Measurements from ENCODE around the gene SLITRK6.
"Not testable (repeated sequence)": the region's sequence is repeated elsewhere in the genome, so short reads cannot be mapped to it uniquely, and the experiment has no call there.

Gene SLITRK6, protein sequence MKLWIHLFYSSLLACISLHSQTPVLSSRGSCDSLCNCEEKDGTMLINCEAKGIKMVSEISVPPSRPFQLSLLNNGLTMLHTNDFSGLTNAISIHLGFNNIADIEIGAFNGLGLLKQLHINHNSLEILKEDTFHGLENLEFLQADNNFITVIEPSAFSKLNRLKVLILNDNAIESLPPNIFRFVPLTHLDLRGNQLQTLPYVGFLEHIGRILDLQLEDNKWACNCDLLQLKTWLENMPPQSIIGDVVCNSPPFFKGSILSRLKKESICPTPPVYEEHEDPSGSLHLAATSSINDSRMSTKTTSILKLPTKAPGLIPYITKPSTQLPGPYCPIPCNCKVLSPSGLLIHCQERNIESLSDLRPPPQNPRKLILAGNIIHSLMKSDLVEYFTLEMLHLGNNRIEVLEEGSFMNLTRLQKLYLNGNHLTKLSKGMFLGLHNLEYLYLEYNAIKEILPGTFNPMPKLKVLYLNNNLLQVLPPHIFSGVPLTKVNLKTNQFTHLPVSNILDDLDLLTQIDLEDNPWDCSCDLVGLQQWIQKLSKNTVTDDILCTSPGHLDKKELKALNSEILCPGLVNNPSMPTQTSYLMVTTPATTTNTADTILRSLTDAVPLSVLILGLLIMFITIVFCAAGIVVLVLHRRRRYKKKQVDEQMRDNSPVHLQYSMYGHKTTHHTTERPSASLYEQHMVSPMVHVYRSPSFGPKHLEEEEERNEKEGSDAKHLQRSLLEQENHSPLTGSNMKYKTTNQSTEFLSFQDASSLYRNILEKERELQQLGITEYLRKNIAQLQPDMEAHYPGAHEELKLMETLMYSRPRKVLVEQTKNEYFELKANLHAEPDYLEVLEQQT

DNA sequence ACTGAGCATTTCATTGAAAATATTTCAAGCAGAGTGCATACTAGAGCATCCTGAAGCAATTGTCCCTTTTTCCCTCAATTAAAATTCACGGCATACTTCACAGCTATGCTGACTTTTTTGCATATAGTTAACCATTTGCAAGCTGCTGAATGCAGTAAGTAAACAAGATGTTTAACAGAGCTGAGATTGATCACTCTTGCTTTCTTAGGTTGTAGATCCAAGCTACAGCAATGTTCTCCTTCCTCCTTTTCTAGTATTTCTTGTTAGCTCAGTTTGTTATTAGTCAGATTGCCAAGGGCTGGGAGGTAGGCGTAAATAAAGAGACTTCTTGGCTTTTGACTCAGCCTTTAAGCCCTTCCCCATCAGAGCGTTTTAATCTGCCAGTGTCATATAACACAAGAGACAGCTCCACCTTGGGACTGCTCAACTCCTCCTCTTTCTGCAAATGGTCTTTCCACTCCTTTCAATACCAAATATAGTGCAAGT, at the start of gene SLITRK6:
TSS of gene SLITRK6 (minus strand) at position 323 of the 486 bp plus-strand sequence. CDS start 2,911 bp downstream, outside the sequence.
- peak; percentile 48 for DNase-seq (ENCODE audit: low read depth, low spot score)

DNA sequence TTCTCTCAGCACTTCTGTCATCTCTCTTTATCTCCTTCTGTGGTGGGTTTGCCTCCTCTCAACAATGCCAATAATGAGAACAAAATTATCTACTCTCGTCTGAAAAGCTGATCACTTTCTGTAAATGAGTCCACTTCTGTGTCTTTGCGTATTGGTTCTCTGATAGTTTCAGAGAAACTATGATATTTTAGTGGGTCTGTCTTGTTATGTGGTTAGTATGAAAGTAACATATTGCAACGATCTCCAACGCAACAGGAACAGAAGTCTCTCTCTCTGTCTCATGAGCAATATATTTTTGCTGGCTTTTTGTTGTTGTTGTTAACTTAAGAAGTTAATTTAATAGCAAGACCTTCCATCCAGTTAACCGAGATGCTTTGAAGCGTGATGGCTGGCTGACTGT, 47.8 kb upstream of the SLITRK6 start:
- DNase-seq (ENCODE audit: low read depth, low spot score) = no peak

DNA sequence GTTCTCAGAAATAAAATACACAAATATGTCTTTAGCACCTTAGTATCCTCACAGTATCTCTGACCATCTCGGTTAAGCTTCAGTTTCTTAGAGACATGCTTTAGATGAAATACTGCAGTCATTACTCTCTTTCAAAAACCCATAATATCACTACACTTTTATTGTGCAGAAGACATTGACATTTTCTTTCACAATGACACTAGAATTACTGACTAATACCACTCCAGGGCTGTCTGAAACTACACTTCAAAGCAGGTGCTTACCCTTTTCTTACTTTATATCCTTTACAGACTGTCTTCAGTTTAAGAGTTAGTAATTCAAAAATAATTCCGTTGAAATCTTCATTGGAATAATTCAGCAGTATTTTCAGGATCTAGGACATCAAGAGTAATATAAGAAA, 42.2 kb upstream of the SLITRK6 start:
- no peak for DNase-seq (ENCODE audit: low read depth, low spot score)

DNA sequence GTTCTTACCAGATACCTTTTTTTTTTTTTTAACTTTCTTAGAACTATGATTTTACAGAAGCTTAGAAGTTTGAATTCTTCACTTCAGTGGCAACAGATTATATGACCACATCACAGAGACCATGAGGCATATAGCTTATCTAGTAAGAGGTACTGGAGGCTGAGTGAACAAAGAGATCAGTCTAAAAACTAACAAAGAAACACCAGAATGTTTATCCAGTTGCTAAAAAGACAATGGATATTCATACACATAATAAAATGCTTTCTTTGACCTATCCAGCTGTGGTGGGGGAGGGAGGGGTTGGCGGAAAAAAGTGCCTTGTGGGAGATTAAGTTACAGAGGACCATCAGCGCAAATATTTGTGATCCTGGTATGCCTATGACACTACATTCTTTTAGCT, 34.7 kb upstream of the SLITRK6 start:
- no peak for DNase-seq (ENCODE audit: low read depth, low spot score)

DNA sequence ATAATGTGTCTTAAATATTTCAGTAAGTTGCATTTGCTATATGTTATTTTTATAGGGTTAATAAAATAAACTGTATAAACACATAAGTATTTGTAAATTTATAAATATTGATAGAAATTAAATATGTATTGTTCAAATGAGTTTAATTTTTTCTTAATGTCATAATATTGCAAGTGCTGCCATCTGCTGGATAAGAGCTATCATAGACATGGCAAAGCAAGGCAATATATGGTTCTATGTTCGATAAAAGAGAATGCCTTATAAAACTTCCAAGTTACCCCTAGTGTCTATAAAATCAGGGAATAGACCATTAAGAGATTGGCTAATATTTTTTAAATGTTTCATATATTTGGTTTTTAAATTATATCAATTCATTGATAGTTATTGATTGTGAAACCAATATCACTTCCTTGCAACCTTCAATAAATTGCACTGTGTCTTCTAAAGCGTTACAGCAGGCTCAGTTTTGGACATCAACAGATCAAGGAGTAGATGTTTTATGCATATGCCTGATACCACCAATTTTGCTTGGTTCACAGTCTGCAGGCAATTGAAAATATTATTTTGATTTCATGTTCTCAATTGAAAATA, 29.0 kb upstream of the SLITRK6 start:
- DNase-seq (ENCODE audit: low read depth, low spot score) = no peak

DNA sequence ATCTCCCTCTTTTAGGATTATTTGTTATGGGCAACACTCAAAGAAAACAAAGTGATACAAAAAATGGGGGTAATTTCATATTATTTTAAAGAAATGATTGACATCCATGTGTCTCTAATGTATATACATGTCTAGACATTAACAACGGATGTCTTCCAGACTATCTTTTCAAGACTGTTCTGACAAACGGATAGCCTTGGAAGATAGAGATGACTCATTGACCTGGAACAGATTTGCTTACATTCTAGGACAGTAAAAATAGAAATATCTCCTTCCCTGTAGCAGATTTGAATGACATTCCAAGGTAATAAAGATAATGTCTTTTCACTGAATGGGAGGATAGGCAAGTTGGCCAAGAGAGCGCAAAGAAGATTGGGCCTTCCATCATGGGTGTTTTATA, 26.2 kb upstream of the SLITRK6 start:
- no peak for DNase-seq (ENCODE audit: low read depth, low spot score)

DNA sequence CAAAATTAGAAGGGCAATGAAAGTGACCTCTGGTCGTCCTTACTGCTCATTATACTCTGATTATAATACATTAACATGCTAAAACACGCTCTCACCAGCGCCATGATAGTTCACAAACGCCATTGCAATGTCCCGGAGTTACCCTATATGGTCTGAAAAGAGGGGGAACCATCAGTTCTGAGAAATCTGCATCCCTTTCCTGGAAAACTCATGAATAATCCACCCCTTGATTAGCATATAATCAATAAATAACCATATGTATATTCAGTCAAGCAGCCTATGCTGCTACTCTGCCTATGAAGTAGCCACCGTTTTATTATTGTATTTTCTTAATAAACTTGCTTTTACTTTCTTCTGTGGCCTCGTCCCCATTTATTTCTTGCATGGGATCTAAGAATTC, 24.6 kb upstream of the SLITRK6 start:
- no peak for DNase-seq (ENCODE audit: low read depth, low spot score)

DNA sequence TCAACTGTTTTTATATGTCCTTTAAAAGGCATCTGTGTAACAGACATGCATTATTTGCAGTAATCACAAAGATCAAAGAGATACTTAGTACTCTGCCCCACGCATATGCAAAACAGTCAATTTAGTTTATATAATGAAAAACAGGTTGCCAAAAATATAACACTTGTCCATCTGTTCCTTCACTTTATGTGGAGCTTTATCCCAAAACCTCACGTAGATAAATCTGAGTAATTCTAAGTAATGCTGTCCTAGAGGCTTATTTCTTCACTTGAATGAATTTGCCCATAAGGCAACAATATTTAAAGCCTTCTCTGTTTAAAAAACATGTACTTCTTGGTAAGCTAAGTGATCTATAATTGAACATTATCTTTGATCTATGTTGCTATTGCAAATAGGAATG, 20.3 kb upstream of the SLITRK6 start:
- no peak for DNase-seq (ENCODE audit: low read depth, low spot score)

DNA sequence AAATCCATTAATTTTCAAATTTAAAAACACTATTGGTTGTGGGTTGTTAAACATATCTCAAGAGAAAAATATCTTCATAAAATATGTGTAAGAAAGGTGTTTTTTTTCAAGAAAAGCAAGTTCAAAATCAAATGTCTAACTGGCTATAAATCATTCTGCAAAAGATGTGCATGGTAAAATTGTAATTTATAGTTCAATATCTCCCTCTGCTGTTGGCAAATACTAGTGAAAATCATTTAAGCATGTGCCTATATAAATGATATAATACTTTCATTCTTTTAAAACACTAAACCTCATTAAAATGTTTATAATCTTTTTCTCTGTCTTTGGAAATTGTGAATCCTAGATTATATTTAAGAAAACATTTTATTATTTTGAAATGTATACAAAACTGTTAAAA, 17.2 kb upstream of the SLITRK6 start:
- no peak for DNase-seq (ENCODE audit: low read depth, low spot score)

DNA sequence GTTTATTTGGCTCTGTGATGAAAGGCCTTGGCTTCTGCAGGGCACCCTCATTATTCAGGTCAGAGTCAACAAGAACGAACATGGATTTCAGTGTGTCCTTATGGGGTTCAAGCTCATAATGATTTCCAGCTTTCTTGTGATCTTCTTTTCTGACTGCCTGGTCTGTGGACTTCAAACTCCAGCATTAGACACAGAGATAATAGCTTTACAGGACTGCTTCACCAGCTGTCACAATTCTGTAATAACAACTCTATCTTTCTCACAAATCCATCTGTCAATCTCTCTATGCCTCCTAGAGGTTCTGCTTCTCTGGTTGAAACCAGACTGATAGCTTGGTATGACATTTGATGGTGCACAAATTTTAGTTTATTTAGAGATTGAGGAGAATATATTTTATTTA, 13.1 kb upstream of the SLITRK6 start:
- DNase-seq (ENCODE audit: low read depth, low spot score) = no peak

DNA sequence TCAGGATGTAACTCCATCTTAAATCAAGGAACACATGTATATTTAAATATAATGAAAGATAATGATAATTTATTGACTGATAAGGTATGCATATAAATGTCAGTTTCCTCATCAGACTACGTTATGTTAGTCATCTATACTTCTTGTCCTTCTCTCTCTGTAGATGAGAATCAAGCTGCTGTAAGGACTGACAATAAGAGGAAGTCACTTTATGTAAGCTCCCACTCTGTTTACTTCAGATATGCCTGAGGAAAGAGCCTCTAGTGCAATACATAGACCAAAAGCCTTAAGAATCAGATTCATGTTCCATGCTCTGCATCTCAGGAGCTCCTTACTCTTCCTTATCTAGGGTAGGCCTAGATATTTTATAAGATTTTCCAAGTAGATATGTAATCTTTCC, 9.6 kb upstream of the SLITRK6 start:
- DNase-seq (ENCODE audit: low read depth, low spot score) = no peak

DNA sequence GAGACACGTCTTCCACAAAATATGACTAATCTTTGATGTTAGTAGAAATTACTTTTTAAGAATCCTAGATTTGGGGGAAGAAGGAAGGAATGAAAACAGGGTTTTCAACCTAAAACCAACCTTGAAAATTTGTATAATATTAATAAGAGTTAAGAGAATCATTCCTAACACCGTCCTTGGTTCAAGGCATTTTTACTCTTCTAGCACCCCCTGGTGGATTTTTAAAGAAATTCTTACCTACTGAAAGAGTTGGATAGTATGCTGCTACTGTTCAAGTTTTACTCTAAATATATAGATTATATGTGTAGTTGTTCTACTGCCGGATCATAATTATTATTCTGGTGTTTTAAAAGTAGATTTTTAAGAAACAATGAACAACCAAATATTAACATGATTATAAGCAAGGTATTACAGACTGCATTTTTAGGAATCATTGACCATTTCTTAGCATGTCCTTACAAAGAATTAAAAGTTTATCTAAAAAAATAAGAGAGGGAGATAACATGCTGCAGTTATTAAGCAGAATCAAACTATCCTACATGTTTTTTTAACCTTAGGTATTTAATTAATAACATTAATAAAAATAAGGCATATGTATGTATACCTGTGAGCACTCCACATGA, 7.4 kb upstream of the SLITRK6 start:
- DNase-seq (ENCODE audit: low read depth, low spot score) = no peak

DNA sequence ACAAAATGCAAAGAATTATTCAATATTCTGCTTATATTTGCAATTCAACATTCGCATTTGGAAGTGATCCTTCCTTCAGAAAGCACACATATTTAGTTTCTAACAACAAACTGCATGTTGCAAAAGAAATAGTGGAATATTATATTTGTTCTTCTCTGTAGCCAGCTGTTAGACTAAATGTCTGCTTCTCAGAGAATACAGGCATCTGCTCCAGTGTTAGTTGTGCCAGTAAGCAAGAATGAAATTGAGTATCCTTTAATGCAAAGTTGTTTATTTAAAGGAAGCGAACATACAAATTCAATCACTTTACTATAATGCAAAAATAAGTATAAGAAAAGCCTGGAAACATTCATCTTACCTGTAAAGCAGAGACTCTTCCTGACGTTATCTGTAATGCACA, 663 bp downstream of the SLITRK6 start:
- no peak for DNase-seq (ENCODE audit: low read depth, low spot score)

DNA sequence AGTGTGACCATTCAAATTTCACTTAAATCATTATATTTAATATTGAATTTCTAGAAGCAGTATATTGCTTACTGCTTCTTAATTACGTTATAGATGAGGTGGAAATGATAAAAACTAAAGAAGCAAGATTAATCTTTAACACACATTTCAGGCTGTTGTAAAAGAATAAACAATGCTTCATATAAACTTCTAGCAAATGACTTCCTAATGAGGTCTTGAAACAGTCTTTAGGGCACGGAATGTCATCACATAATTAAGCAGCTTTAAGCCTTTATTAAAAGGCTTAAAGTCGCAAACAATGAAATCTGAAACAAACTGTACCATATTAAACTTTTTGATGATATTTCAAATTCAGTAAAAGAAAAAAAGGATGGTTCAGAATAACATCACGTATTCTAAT, 1.9 kb downstream of the SLITRK6 start:
- no peak for DNase-seq (ENCODE audit: low read depth, low spot score)

DNA sequence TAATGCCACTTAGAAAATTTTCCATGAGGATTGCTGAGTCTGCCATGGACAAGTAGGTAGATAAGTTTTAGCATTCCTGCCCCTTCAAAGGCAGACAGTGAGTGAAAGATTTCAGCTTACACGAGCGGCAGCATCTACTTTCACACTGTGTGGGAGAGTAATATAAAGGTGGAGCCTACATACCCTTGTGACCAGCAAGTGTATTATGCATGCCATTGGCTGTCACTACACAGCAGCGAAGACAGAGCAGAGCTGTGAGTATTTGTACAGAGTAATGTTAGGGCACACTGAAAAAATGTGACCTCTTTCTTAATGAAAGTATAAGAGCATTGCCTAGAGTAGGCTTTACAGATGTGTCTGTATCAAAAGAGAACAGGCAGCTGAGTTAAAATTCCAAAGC, 14.0 kb downstream of the SLITRK6 start:
- no peak for DNase-seq (ENCODE audit: low read depth, low spot score)

DNA sequence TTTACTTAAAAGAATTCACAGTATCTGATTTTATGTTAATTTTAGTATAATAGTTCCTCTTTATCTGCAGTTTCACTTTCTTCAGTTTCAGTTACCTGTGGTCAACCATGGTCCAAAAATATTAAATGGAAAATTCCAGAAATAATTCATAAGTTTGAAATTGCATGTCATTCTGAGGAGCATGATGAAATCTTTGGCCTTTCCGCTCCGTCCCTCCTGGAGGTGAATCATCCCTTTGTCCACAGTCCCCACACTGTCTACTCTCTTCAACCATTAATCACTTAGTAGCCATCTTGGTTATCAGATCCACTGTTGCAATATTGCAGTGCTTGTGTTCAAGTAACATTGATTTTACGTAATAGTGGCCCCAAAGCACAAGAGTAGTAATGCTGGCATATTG, 26.9 kb downstream of the SLITRK6 start:
- no peak for DNase-seq (ENCODE audit: low read depth, low spot score)

DNA sequence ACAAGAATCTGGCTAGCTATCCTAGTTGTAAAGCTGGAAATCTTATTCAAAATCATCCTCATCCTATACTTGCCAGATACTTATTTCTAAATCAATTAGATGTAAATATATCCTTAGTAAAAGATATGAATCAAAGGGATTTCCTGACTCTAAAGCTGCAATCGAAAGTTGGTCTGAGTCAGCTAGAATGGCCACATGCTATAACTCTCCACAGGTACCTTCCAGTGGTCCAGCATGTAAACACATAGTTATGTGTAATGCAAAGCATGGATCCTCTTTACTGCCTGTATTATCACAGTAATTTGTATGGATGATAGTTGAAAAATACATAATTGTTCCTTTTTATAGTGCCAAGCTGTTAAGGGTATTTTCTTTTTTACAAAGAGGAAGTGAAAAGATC, 27.4 kb downstream of the SLITRK6 start:
- no peak for DNase-seq (ENCODE audit: low read depth, low spot score)

DNA sequence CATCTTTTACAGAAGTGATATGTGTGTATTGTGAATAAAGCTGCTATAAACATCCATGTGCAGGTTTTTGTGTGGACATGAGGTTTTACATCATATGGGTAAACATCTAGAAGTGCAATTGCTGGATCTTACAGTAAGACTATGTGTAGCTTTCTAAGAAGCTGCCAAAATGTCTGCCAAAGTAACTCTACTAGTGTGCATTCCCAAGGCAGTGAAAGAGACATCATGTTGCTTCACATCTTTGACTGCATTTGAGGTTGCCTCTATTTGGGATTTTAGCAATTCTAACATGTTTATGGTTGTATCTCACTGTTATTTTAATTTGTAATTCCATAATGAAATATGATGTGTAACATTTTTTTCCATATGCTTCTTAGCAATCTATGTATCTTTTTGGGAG, 30.3 kb downstream of the SLITRK6 start:
- no peak for DNase-seq (ENCODE audit: low read depth, low spot score)

DNA sequence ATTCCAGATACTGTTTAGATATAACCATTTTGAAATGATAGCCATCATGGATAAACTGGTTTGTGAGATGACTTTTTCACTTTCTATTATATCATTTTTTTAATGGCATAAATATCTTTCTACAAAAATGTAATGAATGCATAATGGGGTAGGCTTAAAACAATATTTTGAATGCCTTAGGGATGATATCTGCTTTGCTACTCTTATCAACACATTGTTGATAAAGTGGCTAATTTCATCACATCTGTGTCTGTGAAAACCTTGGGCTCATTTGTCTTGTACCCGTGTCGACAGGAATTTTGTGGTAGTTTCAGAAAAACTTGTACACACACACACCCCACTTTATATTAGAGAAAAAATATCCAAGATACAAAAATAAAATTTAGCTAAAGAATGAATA, 44.1 kb downstream of the SLITRK6 start:
- no peak for DNase-seq (ENCODE audit: low read depth, low spot score)

DNA sequence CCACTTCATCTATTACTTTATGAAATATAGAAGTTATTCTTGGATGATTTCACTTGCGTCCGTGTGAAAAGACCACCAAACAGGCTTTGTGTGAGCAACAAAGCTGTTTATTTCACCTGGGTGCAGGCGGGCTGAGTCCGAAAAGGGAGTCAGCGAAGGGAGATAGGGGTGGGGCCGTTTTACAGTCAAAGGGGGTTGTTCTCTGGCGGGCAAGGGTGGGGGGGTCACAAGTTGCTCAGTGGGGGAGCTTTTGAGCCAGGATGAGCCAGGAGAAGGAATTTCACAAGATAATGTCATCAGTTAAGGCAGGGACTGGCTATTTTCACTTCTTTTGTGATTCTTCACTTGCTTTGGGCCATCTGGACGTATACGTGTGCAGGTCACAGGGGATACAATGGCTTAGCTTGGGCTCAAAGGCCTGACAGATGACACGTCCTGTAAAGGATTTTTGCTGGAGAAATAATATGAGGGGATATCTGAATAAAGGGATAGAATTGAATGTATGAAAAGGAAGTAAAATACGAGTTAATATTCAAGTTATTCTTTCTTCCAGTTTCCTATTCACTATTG, 55.9 kb downstream of the SLITRK6 start:
- not testable (repeated sequence) for DNase-seq (ENCODE audit: low read depth, low spot score)

Measured in iPS DF 19.7 (cell line).